ENCODE measurements around the gene PRCC.
"Not testable (repeated sequence)": the region's sequence is repeated elsewhere in the genome, so short reads cannot be mapped to it uniquely, and the experiment has no call there.

Gene PRCC

GRCh38 chr1:156765136-156765535 is 2.2 kb upstream of the PRCC start:
- not testable (repeated sequence) for DNase-seq (ENCODE audit: low read depth in 2 of 2)

DNA sequence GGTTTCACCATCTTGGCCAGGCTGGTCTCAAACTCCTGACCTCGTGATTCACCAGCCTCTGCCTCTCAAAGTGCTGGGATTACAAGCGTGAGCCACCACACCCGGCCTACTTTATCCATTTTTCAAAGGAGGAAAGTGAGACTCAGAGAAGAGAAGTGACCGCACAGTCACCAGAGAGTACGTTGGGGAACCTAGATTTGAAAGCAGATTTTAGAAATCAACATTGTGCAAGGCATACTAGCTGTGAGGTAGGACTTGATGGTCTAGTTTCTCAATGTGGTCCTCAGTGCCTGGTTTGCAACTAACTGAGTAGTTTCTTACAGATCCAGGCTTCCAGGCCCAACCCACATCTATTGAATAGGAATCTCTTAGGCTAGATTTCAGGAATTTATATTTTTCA is 1.7 kb upstream of the PRCC start:
- no peak for DNase-seq (ENCODE audit: low read depth in 2 of 2)

GRCh38 chr1:156766298-156767100 is 836 bp upstream of the PRCC start:
- DNase-seq (ENCODE audit: low read depth in 2 of 2), result no peak

DNA sequence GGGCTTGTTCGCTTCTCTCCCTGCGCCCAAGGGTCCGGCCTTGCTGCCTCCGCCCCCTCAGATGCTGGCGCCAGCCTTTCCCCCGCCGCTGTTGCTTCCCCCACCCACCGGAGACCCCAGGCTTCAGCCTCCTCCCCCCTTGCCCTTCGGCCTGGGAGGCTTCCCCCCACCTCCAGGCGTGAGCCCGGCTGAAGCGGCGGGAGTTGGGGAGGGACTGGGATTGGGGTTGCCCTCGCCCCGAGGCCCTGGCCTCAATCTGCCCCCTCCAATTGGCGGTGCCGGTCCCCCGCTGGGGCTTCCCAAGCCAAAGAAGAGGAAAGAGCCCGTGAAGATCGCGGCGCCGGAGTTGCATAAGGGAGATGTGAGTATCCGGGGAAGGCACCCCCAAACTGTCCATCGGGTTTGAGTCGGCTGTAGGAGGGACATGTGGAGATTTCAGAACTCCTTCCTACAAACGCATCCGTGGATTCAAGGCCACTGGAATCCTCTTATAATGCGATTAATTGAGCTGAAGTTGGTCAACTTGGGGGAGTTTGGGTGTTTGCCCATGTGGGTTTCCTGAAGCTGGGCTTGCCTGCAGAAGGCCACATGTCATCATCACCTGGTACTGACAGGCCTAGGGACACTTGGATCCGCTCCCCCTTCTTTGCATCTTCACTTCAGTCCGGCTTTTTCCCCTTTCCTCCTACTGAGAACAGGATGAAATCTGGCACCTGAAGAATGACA is 707 bp downstream of the PRCC start:
- no peak for DNase-seq (ENCODE audit: low read depth in 2 of 2)

DNA sequence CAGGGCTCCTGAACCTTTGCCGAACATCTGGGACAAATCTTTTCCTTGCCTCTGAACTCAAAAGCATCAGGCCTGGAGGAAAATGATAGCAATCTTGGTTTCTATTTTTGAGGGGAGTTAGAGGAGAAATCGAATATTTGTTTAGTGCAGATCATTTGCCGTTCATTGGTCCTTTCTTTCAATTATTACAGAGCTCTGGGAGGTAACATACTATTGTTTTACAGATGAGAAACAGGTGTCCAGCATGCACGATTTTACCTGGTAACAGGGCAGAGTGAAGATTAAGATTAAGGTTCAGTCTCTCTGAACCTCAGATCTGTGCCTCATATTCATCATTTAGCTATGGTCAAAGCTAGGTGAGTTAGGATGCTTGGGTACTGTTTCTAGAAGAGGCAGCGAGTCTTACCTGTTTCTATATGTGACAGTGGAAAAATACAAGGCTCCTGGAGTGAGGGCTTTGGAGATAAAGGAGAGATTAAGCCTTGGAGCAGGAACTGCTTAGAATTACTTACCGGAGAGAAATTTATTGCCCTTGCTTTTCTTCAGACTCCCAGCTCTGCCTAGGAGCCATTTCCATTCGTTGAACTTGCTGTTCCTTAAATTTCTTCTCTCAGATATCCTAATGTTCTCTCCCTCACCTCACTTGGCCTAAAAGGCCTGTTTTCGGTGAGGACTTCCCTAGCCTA is 1.4 kb downstream of the PRCC start:
- DNase-seq (ENCODE audit: low read depth in 2 of 2), result no peak

DNA sequence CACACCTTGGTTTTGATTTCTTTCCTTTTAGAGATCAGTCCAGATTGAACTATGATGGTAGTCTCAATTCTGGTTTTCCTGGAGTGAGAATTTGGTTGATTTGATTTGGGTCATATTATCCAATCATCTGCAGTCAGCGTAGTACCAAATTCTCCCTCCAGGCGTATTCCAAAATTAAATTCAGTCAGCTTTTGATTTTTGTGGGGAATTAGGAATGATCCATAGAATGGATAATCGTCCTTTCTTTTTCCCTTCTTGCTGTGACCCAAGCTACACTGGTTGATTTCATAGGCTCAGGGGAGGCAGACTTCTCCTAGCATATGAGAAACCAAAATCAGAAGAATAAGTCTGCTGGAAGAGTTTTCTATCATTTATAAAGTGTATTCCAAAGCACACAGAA is 4.9 kb downstream of the PRCC start:
- DNase-seq (ENCODE audit: low read depth in 2 of 2), result no peak

GRCh38 chr1:156772728-156773497 is 5.6 kb downstream of the PRCC start:
- no peak for DNase-seq (ENCODE audit: low read depth in 2 of 2)

DNA sequence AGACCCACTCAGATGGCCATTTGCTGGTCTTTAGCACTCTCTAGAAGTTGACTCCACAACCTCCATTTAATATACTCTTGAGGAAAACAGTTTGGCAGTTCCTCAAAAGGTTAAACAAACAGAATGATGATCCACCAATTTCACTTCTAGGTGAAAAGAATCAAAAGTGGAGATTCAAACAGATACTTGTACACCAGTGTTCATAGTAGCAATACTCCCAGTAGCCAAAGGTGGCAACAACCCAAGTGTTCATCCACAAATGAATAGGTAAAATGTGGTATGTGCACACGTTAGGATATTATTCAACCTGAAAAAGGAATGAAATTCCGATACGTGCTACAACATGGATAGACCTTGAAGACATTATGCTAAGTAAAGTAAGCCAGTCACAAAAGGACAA is 6.3 kb downstream of the PRCC start:
- no peak for DNase-seq (ENCODE audit: low read depth in 2 of 2)

GRCh38 chr1:156775799-156776198 is 8.5 kb downstream of the PRCC start:
- DNase-seq (ENCODE audit: low read depth in 2 of 2), result no peak

GRCh38 chr1:156776942-156777341 is 9.6 kb downstream of the PRCC start:
- DNase-seq (ENCODE audit: low read depth in 2 of 2), result no peak

GRCh38 chr1:156777573-156777972 is 10.2 kb downstream of the PRCC start:
- no peak for DNase-seq (ENCODE audit: low read depth in 2 of 2)

DNA sequence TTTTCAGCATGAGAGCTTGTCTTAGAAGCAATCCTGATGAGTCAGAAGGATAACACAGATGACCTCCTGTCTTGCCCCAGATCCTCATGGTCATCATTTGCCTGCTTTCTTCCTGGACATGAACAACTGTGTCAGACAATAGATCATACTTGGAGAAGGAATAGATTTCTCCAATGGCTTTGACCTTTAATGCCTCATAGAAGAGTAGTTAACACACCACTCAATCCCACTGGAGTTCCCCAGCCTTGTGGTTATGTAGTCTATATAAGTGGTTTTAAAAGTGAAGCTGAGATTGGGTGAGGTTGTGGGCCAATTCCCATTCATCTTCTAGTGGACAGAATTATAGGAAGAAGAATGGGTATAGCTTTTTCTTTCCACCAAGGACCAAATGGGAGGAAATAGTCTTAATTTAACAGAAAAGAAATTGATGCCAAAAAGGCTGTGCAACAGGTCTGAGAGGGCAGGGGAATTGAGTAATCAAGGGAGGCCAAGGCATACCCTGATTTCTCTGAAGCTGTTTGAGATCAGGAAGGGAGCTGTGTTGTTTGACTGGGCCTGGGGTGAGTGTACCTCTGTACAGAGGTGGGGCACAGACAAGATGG is 14.4 kb downstream of the PRCC start:
- no peak for DNase-seq (ENCODE audit: low read depth in 2 of 2)

- DNase-seq (ENCODE audit: low read depth in 2 of 2), result no peak
Observed at GRCh38 chr1:156785458-156785857, 18.1 kb downstream of the PRCC start.

GRCh38 chr1:156786640-156787039 is 19.3 kb downstream of the PRCC start:
- DNase-seq (ENCODE audit: low read depth in 2 of 2), result no peak

- DNase-seq (ENCODE audit: low read depth in 2 of 2), result no peak
Observed at GRCh38 chr1:156788136-156788535, 20.8 kb downstream of the PRCC start.

GRCh38 chr1:156789621-156790318 is 22.4 kb downstream of the PRCC start:
- DNase-seq (ENCODE audit: low read depth in 2 of 2), result no peak

DNA sequence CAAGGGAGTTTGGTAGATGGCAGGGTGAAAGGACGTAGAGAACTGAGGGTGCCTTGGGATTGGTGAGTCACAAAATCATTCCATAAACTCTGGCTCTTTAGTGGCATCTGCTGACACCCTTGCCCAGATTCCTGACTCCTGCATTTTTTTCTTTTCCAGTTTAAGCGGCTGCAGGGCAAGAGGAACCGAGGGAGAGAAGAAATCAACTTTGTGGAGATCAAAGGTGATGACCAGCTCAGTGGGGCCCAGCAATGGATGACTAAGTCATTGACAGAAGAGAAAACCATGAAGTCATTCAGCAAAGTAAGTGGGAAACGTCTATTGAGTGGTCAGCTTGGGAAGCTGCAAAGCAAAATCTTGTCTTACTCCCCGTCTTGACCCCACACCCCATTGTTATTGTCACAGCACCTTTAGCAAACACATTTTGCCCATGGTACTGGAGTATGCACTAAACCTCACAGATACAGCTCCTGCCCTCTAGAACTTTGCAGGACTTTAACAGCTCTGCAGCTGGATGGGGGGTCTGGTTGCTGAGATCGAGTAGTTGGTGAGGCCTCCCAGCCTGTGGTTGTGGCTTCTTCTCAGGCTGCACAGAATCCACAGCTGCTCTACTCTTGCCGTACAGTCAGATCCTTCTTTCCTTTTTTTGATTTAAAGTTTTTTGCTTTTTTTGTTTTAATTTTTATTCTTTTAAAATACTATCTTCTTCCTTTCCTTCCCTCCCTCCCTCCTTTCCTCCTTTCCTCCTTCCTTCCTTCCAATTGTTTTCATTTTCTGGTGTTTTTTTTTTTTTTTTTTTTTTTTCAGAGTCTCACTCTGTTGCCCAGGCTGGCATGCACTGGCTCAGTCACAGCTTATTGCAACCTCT is 27.4 kb downstream of the PRCC start:
- no peak for DNase-seq (ENCODE audit: low read depth in 2 of 2)

DNA sequence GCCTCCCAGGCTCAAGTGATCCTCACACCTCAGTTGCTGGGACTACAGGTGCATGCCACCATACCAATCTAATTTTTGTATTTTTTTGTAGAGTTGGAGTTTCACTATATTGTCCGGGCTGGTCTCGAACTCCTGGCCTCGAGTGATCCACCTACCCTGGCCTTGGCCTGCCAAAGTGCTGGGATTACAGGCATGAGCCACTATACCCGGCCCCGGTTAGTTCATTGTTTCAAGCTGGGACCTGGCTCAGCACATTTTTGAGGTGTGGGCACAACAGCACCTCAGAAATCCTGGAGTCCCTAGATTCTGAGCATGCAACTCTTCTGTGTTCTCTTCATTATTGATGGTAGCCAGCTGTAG is 28.0 kb downstream of the PRCC start:
- DNase-seq (ENCODE audit: low read depth in 2 of 2), result no peak

- no peak for DNase-seq (ENCODE audit: low read depth in 2 of 2)
Observed at GRCh38 chr1:156795787-156796186, 28.5 kb downstream of the PRCC start.
